ENCODE measurements around the gene TTC39B. TPM values are rescaled to one million over a fixed set of nuclear protein-coding genes. Genes with fewer than 3 reads are reported as not detected.
A peak's percentile ranks its signal among the peaks of the same experiment; 100 is the strongest.
"Not testable (repeated sequence)": the region's sequence is repeated elsewhere in the genome, so short reads cannot be mapped to it uniquely, and the experiment has no call there.

The TTC39B gene
- total RNA-seq, 2 donors from 2014 or later = 30.8 to 46.7 TPM

DNA sequence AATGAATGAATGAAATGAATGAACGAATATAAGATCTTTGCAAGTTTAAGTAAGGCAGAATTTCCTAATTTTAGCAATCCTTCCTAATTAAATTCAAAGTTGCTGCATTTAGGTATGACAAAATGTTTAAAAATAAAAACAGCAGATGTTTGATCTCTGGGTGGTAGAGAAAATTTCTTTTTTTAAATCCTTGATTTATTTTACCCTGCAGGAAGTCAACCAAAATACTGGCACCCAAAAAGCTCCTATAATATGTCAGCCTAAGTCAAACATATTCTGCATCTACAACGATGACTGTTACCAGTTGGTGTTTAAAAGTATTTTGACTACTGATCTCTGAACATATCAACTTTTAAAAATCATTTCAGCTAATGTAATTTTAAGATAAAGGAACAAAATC lies 58.4 kb downstream of the TTC39B start:
- DNase-seq (no peak), ATAC-seq (replicated peaks in 1 of 2) (no peak)
- H3K4me3 Mint-ChIP-seq = no peak overlapping the region
- no peaks in the 10 kb centered on the region for H3K36me3 Mint-ChIP-seq (ENCODE audit: insufficient read depth in 2 of 2)
- no peak overlapping the region for H3K27ac Mint-ChIP-seq
- peaks cover 0 to 4% of the 10 kb centered on the region in 2 donors for H3K9me3 Mint-ChIP-seq
- peaks cover 34% of the 10 kb centered on the region for H3K4me1 Mint-ChIP-seq (ENCODE audit: low read depth)
- no peaks in the 10 kb centered on the region for H3K27me3 Mint-ChIP-seq (ENCODE audit: low read depth)

DNA sequence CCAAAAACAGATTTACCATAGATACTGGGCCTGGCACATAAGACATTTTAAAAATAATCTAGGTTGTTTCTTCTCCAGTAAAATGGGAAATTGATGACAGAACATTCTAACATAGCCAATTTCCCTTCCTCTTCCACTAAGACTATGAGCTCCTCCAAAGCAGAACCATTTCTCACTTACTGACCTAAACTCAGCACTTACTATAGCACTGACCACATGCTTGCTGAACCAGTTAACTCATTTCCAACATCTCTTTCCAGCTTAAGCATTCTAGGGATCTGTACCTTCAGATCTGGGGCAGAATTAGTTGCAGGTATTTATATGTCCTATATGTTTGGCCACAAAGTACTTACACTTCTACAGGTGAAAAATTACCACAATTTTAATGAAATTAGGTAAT lies 58.9 kb downstream of the TTC39B start:
- no peak overlapping the region for H3K4me3 Mint-ChIP-seq
- H3K9me3 Mint-ChIP-seq = peaks cover 0 to 4% of the 10 kb centered on the region in 2 donors
- DNase-seq (no peak), ATAC-seq (replicated peaks in 1 of 2) (no peak)
- peaks cover 34% of the 10 kb centered on the region for H3K4me1 Mint-ChIP-seq (ENCODE audit: low read depth)
- H3K27ac Mint-ChIP-seq = no peak overlapping the region
- H3K27me3 Mint-ChIP-seq (ENCODE audit: low read depth) = no peaks in the 10 kb centered on the region
- no peaks in the 10 kb centered on the region for H3K36me3 Mint-ChIP-seq (ENCODE audit: insufficient read depth in 2 of 2)

DNA sequence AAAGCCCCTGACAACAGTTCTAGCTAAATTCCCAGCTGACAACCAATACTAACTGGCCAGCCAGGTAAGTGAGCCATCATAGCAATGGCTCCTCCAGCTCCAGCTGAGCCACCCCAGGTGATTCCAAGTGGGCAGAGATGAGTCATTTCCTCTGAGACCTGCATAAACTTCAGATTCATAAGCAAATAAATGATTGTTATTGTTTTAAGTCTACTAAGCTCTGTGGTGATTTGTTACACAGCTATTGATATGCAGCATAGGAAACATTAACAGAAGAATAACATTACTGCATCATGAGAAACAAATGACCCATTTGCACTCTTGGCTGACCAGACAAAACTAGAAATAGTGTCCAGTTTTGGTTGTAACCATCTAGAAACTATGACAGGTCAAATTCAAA lies 60.3 kb downstream of the TTC39B start:
- H3K36me3 Mint-ChIP-seq (ENCODE audit: insufficient read depth in 2 of 2) = peaks cover 2 to 4% of the 10 kb centered on the region in 2 donors
- DNase-seq = no peak
- peaks cover 34% of the 10 kb centered on the region for H3K4me1 Mint-ChIP-seq (ENCODE audit: low read depth)
- H3K27me3 Mint-ChIP-seq (ENCODE audit: low read depth) = no peaks in the 10 kb centered on the region
- peaks cover 0 to 4% of the 10 kb centered on the region in 2 donors for H3K9me3 Mint-ChIP-seq
- H3K4me3 Mint-ChIP-seq = no peak overlapping the region
- peak in 1 of 2 donors; percentile 19 for ATAC-seq (replicated peaks in 1 of 2)
- H3K27ac Mint-ChIP-seq = no peak overlapping the region

DNA sequence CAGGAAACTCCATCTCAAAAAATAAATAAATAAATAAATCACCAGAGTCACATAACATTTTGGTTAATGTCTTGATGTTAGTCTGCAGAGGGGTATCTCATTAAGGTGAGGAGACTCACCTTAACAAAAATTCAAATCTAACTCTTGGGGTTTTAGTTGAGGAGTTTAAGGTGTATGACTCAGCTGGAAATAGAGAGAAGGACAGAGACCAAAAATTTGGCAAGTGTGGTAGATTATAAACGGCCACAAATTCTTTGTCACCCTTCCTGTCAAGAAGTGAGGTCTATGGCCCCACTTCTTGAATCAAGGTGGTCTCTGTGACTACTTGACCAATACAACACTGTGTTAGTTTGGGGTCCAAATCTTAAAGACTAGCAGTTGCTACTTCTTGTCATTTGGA lies 60.8 kb downstream of the TTC39B start:
- H3K4me1 Mint-ChIP-seq (ENCODE audit: low read depth) = peaks cover 34% of the 10 kb centered on the region
- peaks cover 2 to 4% of the 10 kb centered on the region in 2 donors for H3K36me3 Mint-ChIP-seq (ENCODE audit: insufficient read depth in 2 of 2)
- DNase-seq (no peak), ATAC-seq (replicated peaks in 1 of 2) (no peak)
- no peaks in the 10 kb centered on the region for H3K27me3 Mint-ChIP-seq (ENCODE audit: low read depth)
- peaks cover 0 to 4% of the 10 kb centered on the region in 2 donors for H3K9me3 Mint-ChIP-seq
- no peak overlapping the region for H3K27ac Mint-ChIP-seq
- H3K4me3 Mint-ChIP-seq = no peak overlapping the region

DNA sequence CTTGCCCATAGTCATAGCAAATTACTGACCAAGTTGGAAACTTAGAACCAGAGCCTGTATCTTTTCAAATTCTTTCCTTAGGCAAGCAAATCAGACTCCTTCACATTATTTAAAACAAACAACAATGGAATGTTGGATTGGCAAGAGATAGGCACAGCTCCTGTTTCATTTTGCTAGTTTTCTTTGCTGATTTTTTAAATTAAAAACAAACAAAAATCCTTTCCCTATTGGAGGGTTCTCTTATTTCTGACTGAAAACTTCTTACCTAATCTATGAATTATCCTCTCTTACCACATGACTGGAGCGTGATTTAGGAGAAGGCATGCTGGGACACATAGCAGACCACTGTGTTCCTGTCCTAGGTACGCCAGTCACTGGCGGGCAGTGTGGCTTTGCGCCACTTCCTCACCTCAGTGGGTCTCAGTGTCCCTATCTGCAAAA lies 63.0 kb downstream of the TTC39B start:
- H3K9me3 Mint-ChIP-seq = peaks cover 0 to 6% of the 10 kb centered on the region in 2 donors
- H3K36me3 Mint-ChIP-seq (ENCODE audit: insufficient read depth in 2 of 2) = peaks cover 5 to 7% of the 10 kb centered on the region in 2 donors
- ATAC-seq (replicated peaks in 1 of 2) (no peak), DNase-seq (no peak)
- H3K27ac Mint-ChIP-seq = no peak overlapping the region
- no peaks in the 10 kb centered on the region for H3K27me3 Mint-ChIP-seq (ENCODE audit: low read depth)
- no peak overlapping the region for H3K4me3 Mint-ChIP-seq
- peaks cover 32% of the 10 kb centered on the region for H3K4me1 Mint-ChIP-seq (ENCODE audit: low read depth)

DNA sequence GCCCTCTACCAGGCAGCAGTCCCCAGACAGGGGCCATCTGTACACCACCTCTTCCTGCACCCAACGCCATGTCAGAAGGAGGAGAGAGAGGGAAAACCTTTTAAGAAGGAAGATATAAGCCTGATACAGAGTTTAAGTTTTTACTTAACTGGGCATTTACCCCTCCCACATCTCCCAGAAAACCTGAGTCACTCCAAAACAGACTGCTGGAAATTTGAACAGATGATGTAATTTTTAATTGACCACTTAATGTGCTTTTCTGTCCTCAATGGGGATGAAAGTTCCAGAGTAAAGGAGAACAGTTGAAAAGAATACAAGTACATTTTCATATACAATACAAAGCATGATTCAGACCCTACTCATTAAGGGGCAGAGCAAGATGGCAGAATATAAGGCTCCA lies 63.9 kb downstream of the TTC39B start:
- Mint-ChIP-seq H3K27ac (no peak overlapping the region), H3K36me3 (ENCODE audit: insufficient read depth in 2 of 2) (peaks cover 9 to 15% of the 10 kb centered on the region in 2 donors), H3K9me3 (peaks cover 7 to 13% of the 10 kb centered on the region in 2 donors), H3K27me3 (ENCODE audit: low read depth) (no peaks in the 10 kb centered on the region), H3K4me3 (no peak overlapping the region), H3K4me1 (ENCODE audit: low read depth) (peaks cover 28% of the 10 kb centered on the region)
- DNase-seq (no peak), ATAC-seq (replicated peaks in 1 of 2) (no peak)

DNA sequence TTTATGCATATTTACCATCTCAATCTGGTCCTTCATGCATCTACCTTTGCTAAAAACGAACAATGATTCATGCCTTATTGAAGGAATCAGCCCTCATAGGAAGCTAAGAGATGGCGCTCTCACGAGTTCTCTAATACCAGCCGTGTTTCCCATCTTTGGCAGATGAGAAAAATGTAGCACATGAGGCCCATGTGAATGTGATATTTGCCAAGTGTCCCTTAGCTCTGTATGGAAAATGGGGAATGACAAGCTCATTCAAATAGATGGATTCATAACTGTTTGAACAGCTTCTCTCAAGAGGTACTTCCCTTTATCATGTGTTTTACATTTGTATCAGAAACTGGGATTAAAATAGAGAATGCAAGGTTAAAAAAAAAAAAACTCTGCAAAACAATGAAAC lies 66.1 kb downstream of the TTC39B start:
- no peak overlapping the region for H3K4me3 Mint-ChIP-seq
- peaks cover 19 to 23% of the 10 kb centered on the region in 2 donors for H3K9me3 Mint-ChIP-seq
- H3K27ac Mint-ChIP-seq = no peak overlapping the region
- peaks cover 18 to 31% of the 10 kb centered on the region in 2 donors for H3K36me3 Mint-ChIP-seq (ENCODE audit: insufficient read depth in 2 of 2)
- H3K4me1 Mint-ChIP-seq (ENCODE audit: low read depth) = peaks cover 26% of the 10 kb centered on the region
- DNase-seq = no peak
- ATAC-seq (replicated peaks in 1 of 2) = no peak
- H3K27me3 Mint-ChIP-seq (ENCODE audit: low read depth) = no peaks in the 10 kb centered on the region

DNA sequence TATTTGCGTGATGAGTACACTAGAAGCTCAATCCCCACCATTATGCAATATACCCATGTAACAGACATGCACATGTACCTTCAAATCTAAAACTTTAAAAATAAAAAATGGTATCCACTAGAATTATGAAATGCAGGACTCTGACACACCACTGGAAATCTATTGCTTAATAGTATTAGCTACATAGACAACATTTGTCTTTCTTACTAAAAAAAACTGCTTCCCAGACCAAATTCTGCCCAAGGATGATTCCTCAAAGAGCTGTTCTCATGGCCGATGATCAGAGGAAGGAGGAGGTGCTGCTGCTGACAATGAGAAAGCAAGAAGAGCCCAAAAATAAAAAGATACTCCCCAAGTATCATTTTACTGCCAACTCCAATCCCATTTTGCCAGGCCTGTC lies 67.2 kb downstream of the TTC39B start:
- Mint-ChIP-seq H3K27me3 (ENCODE audit: low read depth) (no peaks in the 10 kb centered on the region), H3K4me1 (ENCODE audit: low read depth) (peaks cover 23% of the 10 kb centered on the region), H3K9me3 (peaks cover 19 to 26% of the 10 kb centered on the region in 2 donors), H3K27ac (no peak overlapping the region), H3K4me3 (no peak overlapping the region), H3K36me3 (ENCODE audit: insufficient read depth in 2 of 2) (peaks cover 24 to 41% of the 10 kb centered on the region in 2 donors)
- no peak for DNase-seq
- no peak for ATAC-seq (replicated peaks in 1 of 2)

DNA sequence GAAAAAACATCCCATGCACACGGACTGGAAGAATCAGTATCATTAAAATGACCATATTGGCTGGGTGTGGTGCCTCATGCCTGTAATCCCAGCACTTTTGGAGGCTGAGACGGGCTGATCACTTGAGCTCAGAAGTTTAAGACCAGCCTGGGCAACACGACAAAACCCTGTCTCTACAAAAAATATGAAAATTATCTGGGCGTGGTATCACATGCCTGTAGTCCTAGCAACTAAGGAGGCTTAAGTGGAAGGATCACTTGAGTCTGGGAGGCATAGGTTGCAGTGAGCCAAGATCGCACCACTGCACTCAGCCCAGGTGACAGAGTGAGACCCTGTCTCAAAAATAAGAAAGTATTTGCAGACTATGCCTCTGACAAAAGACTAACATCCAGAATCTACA lies 68.4 kb downstream of the TTC39B start:
- H3K27ac Mint-ChIP-seq = no peak overlapping the region

DNA sequence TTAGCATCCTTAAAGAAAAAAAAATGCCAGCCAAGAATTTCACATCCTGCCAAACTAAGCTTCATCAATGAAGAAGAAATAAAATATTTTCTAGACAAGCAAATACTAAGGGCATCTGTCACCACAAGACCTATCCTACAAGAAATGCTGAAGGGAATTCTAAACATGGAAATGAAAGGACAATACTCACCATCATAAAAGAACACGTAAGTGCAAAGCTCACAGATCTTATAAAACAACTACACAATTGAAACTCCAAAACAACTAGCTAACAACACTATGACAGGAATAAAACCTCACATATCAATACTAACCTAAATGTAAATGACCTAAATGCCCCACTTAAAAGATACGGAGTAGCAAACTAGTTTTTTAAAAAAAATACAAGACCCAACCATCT lies 71.4 kb downstream of the TTC39B start:
- H3K36me3 Mint-ChIP-seq (ENCODE audit: insufficient read depth in 2 of 2) = peaks cover 20 to 41% of the 10 kb centered on the region in 2 donors
- peak overlapping the region; percentile 18 for H3K27ac Mint-ChIP-seq
- peaks cover 19 to 23% of the 10 kb centered on the region in 2 donors for H3K9me3 Mint-ChIP-seq
- H3K4me1 Mint-ChIP-seq (ENCODE audit: low read depth) = peaks cover 28% of the 10 kb centered on the region
- ATAC-seq (replicated peaks in 1 of 2) (no peak), DNase-seq (no peak)
- H3K4me3 Mint-ChIP-seq = peak overlapping the region in 1 of 2 donors; percentile 19
- no peaks in the 10 kb centered on the region for H3K27me3 Mint-ChIP-seq (ENCODE audit: low read depth)

More for the DNA sequence above, 68.4 kb downstream of the TTC39B start:
- H3K9me3 Mint-ChIP-seq = peaks cover 19 to 23% of the 10 kb centered on the region in 2 donors
- no peak overlapping the region for H3K4me3 Mint-ChIP-seq
- H3K36me3 Mint-ChIP-seq (ENCODE audit: insufficient read depth in 2 of 2) = peaks cover 24 to 42% of the 10 kb centered on the region in 2 donors
- ATAC-seq (replicated peaks in 1 of 2) (no peak), DNase-seq (no peak)
- H3K4me1 Mint-ChIP-seq (ENCODE audit: low read depth) = peaks cover 23% of the 10 kb centered on the region
- no peaks in the 10 kb centered on the region for H3K27me3 Mint-ChIP-seq (ENCODE audit: low read depth)

DNA sequence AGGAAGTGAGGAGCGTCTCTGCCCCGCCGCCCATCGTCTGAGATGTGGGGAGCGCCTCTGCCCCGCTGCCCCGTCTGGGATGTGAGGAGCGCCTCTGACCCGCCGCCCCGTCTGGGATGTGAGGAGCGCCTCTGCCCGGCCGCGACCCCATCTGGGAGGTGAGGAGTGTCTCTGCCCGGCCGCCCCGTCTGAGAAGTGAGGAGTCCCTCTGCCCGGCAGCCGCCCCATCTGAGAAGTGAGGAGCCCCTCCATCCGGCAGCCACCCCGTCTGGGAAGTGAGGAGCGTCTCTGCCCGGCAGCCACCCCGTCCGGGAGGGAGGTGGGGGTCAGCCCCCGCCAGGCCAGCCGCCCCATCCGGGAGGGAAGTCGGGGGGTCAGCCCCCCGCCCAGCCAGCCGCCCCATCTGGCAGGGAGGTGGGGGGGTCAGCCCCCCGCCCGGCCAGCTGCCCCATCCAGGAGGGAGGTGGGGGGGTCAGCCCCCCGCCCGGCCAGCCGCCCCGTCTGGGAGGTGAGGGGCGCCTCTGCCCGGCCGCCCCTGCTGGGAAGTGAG lies 73.0 kb downstream of the TTC39B start:
- H3K36me3 Mint-ChIP-seq (ENCODE audit: insufficient read depth in 2 of 2) = peaks cover 19 to 38% of the 10 kb centered on the region in 2 donors
- not testable (repeated sequence) for ATAC-seq (replicated peaks in 1 of 2); H3K27me3 Mint-ChIP-seq (ENCODE audit: low read depth); DNase-seq; H3K27ac Mint-ChIP-seq; H3K4me3 Mint-ChIP-seq
- peaks cover 43% of the 10 kb centered on the region for H3K4me1 Mint-ChIP-seq (ENCODE audit: low read depth)
- H3K9me3 Mint-ChIP-seq = peaks cover 19 to 21% of the 10 kb centered on the region in 2 donors

DNA sequence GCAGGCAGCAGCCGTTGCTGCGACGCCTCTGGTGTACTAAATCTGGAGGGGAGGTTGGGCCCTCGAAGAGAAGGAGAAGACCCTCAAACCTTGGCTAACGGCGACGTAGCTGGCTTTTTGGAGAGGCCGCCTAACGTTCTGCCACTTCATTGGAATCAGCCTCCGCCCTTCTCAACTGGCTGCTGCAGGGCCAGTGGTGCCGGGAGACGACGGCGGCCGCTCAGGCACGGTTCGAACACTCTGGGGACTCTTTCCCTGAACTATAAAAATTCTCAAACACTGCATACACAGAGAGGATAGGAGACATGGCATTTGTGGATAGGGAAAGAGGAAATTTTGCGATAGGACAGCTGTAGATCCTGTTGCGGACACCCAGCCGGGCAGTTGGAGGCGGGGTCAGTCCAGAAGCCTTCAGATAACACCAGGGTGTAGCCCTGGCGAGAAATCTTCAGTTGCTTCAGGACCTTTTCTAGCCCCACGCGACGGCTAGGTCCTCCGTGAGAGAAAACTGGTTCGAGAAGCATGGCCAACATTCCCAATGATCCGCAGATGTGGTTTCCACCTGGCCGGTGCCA lies 74.2 kb downstream of the TTC39B start:
- peaks cover 11% of the 10 kb centered on the region in 2 donors for H3K9me3 Mint-ChIP-seq
- H3K4me1 Mint-ChIP-seq (ENCODE audit: low read depth) = peaks cover 53% of the 10 kb centered on the region
- H3K27me3 Mint-ChIP-seq (ENCODE audit: low read depth); H3K4me3 Mint-ChIP-seq; DNase-seq; ATAC-seq (replicated peaks in 1 of 2); H3K27ac Mint-ChIP-seq: not testable (repeated sequence)
- H3K36me3 Mint-ChIP-seq (ENCODE audit: insufficient read depth in 2 of 2) = peaks cover 14 to 31% of the 10 kb centered on the region in 2 donors

DNA sequence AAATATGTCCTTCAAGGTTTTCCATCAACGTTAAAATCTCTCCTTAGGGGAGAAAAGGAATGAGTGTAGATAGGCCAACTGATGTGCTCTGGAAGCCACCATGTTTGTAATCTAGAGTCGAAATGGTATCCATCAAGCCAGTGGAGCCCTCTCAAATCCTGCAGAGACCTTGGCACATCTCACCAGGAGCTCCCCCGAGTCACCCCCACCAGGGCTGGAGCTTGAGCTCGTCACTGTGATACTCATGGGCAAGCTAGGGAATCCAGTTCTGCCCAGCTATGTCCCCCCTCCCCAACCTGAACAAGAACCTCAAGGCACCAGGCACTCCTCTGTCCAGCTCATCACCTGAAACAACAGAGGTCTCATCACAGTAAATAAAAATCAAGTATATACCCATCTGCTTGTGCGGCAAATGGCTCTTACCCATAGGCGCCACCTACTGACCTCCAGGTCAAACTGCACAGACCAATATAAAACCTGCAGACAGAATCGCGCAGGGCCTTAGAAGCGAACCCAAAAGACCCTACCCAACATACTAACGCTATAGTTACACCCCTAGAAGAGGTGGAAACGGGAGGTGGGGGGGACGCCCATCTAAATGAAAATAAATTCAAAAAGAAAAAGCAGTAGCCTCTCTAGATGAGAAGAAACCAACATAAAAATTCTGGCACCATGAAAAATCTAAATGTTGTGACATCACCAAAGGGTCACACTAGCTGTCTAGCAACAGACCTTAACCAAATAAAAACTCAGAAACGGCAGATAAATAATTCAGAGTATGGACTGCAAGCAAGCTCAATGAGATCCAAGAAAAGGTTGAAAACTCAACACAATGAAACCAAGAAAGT lies 75.0 kb downstream of the TTC39B start:
- peak; percentile 10 to 15 for DNase-seq
- H3K27me3 Mint-ChIP-seq (ENCODE audit: low read depth) = no peaks in the 10 kb centered on the region
- H3K4me3 Mint-ChIP-seq = no peak overlapping the region
- H3K9me3 Mint-ChIP-seq = peaks cover 4 to 9% of the 10 kb centered on the region in 2 donors
- peak in 1 of 2 donors; percentile 36 for ATAC-seq (replicated peaks in 1 of 2)
- H3K27ac Mint-ChIP-seq = no peak overlapping the region
- H3K36me3 Mint-ChIP-seq (ENCODE audit: insufficient read depth in 2 of 2) = peaks cover 10 to 23% of the 10 kb centered on the region in 2 donors
- H3K4me1 Mint-ChIP-seq (ENCODE audit: low read depth) = peaks cover 49% of the 10 kb centered on the region
